Upper lobe of left lung (tissue), 4 donors: ENCODE data around the gene HPCAL1.

Source experiments
- CTCF ChIP-seq, 6 experiments: fragments of 450-650 bp in 4 of 6; fragments of 200-600 bp in 2 of 6; sonication (generic) in 2 of 6; IDR thresholded peaks; one replicate each; pipeline ENCODE4 v1.5.1; 2016 to 2019; ENCODE audit warnings: antibody characterized with exemption in 6 of 6
- EP300 ChIP-seq, 4 donors: sonication (generic); formaldehyde crosslinking; IDR thresholded peaks; one replicate each; pipeline ENCODE4 v1.5.1; 2017; ENCODE audit warnings: antibody characterized with exemption in 4 of 4, control low read depth in 2 of 4
- POLR2A ChIP-seq, 4 donors: fragments of 450-650 bp; IDR thresholded peaks; one replicate each; pipeline ENCODE4 v1.5.1; 2016 to 2017; ENCODE audit warnings: antibody characterized with exemption in 4 of 4, mild to moderate bottlenecking in 2 of 4
- POLR2AphosphoS5 ChIP-seq, 2 donors: sonication (generic); formaldehyde crosslinking; IDR thresholded peaks; one replicate each; pipeline ENCODE4 v1.5.1; 2017; ENCODE audit warnings: antibody characterized with exemption in 2 of 2

- no peak for TF ChIP-seq POLR2AphosphoS5 (IDR thresholded peaks at IDR 0.05)
- no peak for TF ChIP-seq CTCF (IDR thresholded peaks at IDR 0.05)
- no peak for TF ChIP-seq POLR2A (IDR thresholded peaks at IDR 0.05)
- TF ChIP-seq EP300 (IDR thresholded peaks at IDR 0.05), result no peak
Observed at GRCh38 chr2:10427618-10427949, 124.9 kb downstream of the HPCAL1 start.
